ENCODE results near the gene CTBP1. TPM values are rescaled to one million over a fixed set of nuclear protein-coding genes. Genes with fewer than 3 reads are reported as not detected.

CTBP1 gene
- polyA plus RNA-seq, 3 donors = 21.3 to 226 (median 42.1) TPM

- Histone ChIP-seq H3K79me2 (ENCODE audit: insufficient read depth, low read length) (peaks cover 25% of the 10 kb centered on the region), H3K4me3 (replicated peaks in 1 of 3; ENCODE audit: low read depth in 2 of 3, low read length in 3 of 3) (no peak overlapping the region), H3K9ac (ENCODE audit: insufficient read depth, low read length, poor library complexity, severe bottlenecking) (no peak overlapping the region), H3K27ac (ENCODE audit: low read depth in 1 of 2, low read length in 2 of 2) (no peak overlapping the region), H4K20me1 (ENCODE audit: insufficient read depth, low read length) (peaks cover 100% of the 10 kb centered on the region), H3K9me3 (replicated peaks in 1 of 2; ENCODE audit: control insufficient read depth in 1 of 2, insufficient read depth in 1 of 2, low read length in 2 of 2) (no peaks in the 10 kb centered on the region), H2AFZ (ENCODE audit: insufficient read depth, low read depth, low read length, poor library complexity, severe bottlenecking) (no peak overlapping the region), H3K36me3 (replicated peaks in 1 of 2; ENCODE audit: control insufficient read depth in 1 of 2, insufficient read depth in 2 of 2, low read length in 2 of 2) (peaks cover 91 to 100% of the 10 kb centered on the region in 2 donors), H3K4me2 (replicated peaks; ENCODE audit: extremely low read depth, low read length, poor library complexity, severe bottlenecking) (no peak overlapping the region), H3K4me1 (ENCODE audit: control insufficient read depth in 1 of 2, insufficient read depth in 2 of 2, low read length in 2 of 2) (peaks cover 2 to 4% of the 10 kb centered on the region in 2 donors), H3K27me3 (ENCODE audit: control insufficient read depth in 2 of 2, insufficient read depth in 2 of 2, low read length in 2 of 2) (no peaks in the 10 kb centered on the region)
- TF ChIP-seq CTCF (IDR thresholded peaks at IDR 0.05) = no peak
- H3K27me3 Mint-ChIP-seq (ENCODE audit: low read depth in 3 of 3) = no peaks in the 10 kb centered on the region
- H3K4me3 Mint-ChIP-seq = no peak overlapping the region
- H3K4me1 Mint-ChIP-seq = peaks cover 8% of the 10 kb centered on the region
- no peak overlapping the region for H3K27ac Mint-ChIP-seq
- peaks cover 73 to 98% of the 10 kb centered on the region in 2 donors for H3K36me3 Mint-ChIP-seq
- peaks cover 0 to 2% (median 0%) of the 10 kb centered on the region in 7 donors for H3K9me3 Mint-ChIP-seq
- DNase-seq = no peak
- intact Hi-C loops (cut with micrococcal nuclease) = no loop called here
- WGBS (ENCODE audit: insufficient coverage) = 94% methylated on average over 19 of the region's 20 CpGs
These were observed 17.8 kb downstream of the CTBP1 start for GRCh38 chr4:1230971-1231636.

- H3K4me2 ChIP-seq (replicated peaks; ENCODE audit: extremely low read depth, low read length, poor library complexity, severe bottlenecking) = no peak overlapping the region
These were observed 18.6 kb downstream of the CTBP1 start for GRCh38 chr4:1230316-1230715.

More at GRCh38 chr4:1230316-1230715, 18.6 kb downstream of the CTBP1 start:
- Mint-ChIP-seq H3K27ac (no peak overlapping the region), H3K27me3 (ENCODE audit: low read depth in 3 of 3) (no peaks in the 10 kb centered on the region), H3K4me1 (peaks cover 8% of the 10 kb centered on the region), H3K36me3 (peaks cover 73 to 98% of the 10 kb centered on the region in 2 donors), H3K4me3 (no peak overlapping the region), H3K9me3 (peaks cover 0 to 2% (median 0%) of the 10 kb centered on the region in 7 donors)
- no peak overlapping the region for H3K27ac ChIP-seq (ENCODE audit: low read depth in 1 of 2, low read length in 2 of 2)
- H3K9me3 ChIP-seq (replicated peaks in 1 of 2; ENCODE audit: control insufficient read depth in 1 of 2, insufficient read depth in 1 of 2, low read length in 2 of 2) = no peaks in the 10 kb centered on the region
- H3K36me3 ChIP-seq (replicated peaks in 1 of 2; ENCODE audit: control insufficient read depth in 1 of 2, insufficient read depth in 2 of 2, low read length in 2 of 2) = peaks cover 91 to 100% of the 10 kb centered on the region in 2 donors
- peaks cover 24% of the 10 kb centered on the region for H3K79me2 ChIP-seq (ENCODE audit: insufficient read depth, low read length)
- intact Hi-C loops (cut with micrococcal nuclease) = no loop called here
- no peak overlapping the region for H3K4me3 ChIP-seq (replicated peaks in 1 of 3; ENCODE audit: low read depth in 2 of 3, low read length in 3 of 3)
- H2AFZ ChIP-seq (ENCODE audit: insufficient read depth, low read depth, low read length, poor library complexity, severe bottlenecking) = no peak overlapping the region
- peaks cover 2 to 4% of the 10 kb centered on the region in 2 donors for H3K4me1 ChIP-seq (ENCODE audit: control insufficient read depth in 1 of 2, insufficient read depth in 2 of 2, low read length in 2 of 2)
- peaks cover 99% of the 10 kb centered on the region for H4K20me1 ChIP-seq (ENCODE audit: insufficient read depth, low read length)
- TF ChIP-seq CTCF (IDR thresholded peaks at IDR 0.05) = no peak
- 97% methylated on average over 22 of the region's 22 CpGs for WGBS (ENCODE audit: insufficient coverage)
- no peak overlapping the region for H3K9ac ChIP-seq (ENCODE audit: insufficient read depth, low read length, poor library complexity, severe bottlenecking)
- no peak for DNase-seq
- no peaks in the 10 kb centered on the region for H3K27me3 ChIP-seq (ENCODE audit: control insufficient read depth in 2 of 2, insufficient read depth in 2 of 2, low read length in 2 of 2)
